Ishikawa (cell line): Measurements from ENCODE around the gene ZNF302.

Source experiments
- CEBPB ChIP-seq: IDR thresholded peaks from 2 replicates; pipeline ENCODE4 v1.6.1; 2012
- RAD21 ChIP-seq: IDR thresholded peaks from 2 replicates; pipeline ENCODE4 v1.6.1; 2012; ENCODE audit warnings: low read depth
- TCF12 ChIP-seq: IDR thresholded peaks from 2 replicates; pipeline ENCODE4 v1.6.1; 2012; ENCODE audit warnings: low read depth

DNA sequence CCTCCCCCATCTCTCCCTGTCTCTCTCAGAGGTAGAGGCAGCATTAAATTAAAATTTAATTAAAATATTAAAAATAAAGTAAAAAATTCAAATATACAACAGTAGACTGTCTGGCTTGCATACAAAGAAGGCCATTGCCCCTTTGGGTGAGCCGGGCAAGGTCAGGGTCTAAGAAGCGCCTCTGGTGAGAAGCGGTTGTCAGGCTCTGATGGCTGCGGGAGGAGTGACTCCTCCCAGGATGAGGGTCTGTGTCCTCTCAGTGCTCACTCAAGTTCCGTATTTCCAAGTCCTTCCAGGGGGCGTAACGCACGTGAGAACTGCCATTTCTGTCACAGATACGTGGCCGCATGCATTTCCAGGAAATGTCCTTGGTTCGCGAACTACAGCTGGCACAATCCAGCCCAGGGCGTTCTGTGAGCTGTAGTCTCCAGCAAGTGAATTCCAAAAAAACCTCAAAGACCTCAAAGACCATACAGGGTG, 55.8 kb downstream of the ZNF302 start:
- TF ChIP-seq CEBPB (no peak), RAD21 (no peak), TCF12 (no peak)
